Measurements from ENCODE around the gene NPFFR1.

DNA sequence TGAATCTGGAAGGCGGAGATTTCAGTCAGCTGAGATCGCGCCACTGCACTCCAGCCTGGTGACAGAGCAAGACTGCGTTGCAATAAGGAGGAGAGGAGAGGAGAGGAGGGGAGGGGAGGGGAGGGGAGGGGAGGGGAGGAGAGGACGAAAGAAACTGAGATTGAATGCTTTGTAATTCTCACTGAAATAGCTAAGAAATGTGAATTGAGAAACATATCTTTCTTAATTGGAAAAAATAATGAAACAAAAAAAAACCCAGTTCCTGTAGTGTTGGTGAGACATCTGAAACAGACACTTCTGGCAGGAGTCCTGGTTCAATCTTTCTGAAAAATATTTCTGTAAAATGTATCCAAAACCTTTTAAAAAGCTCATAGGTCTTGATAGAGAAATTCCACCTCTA, 77.0 kb downstream of the NPFFR1 start:
- TF ChIP-seq POLR2AphosphoS5 (IDR thresholded peaks at IDR 0.05) (no peak), CTCF (IDR thresholded peaks at IDR 0.05 in 8 of 11, conservative IDR thresholded peaks at IDR 0.05 in 3 of 11) (no peak), POLR2A (IDR thresholded peaks at IDR 0.05) (no peak)
